ENCODE data around the gene PER2.

Gene PER2

GRCh38 chr2:238202326-238203093, 85.9 kb downstream of the PER2 start:
- no peak for TF ChIP-seq REST (IDR thresholded peaks at IDR 0.05; ENCODE audit: insufficient read depth in 1 of 2, low read depth in 2 of 2, low read length in 2 of 2)
- no peak for TF ChIP-seq FOXP2 (optimal IDR thresholded peaks at IDR 0.05; ENCODE audit: borderline replicate concordance, extremely low read depth, extremely low read length, insufficient read depth)
- TF ChIP-seq SIN3A (IDR thresholded peaks at IDR 0.05; ENCODE audit: borderline replicate concordance, insufficient read depth, low read length) = no peak
- TF ChIP-seq TAF1 (IDR thresholded peaks at IDR 0.05; ENCODE audit: borderline replicate concordance, insufficient read depth, low read length) = no peak; the same call in 1 of the 2 replicates
- TF ChIP-seq POLR2AphosphoS5 (IDR thresholded peaks at IDR 0.05; ENCODE audit: low read depth, low read length) = no peak
